SK-N-DZ (cell line): ENCODE results near the gene ADGRD2.

Experiments used
- DNase-seq: peaks from one replicate; pipeline ENCODE4 v3.0.0-alpha.2; 2015; ENCODE audit warnings: low spot score

Gene ADGRD2

GRCh38 chr9:124496463-124496862 is 46.2 kb downstream of the ADGRD2 start:
- DNase-seq = no peak

- no peak for DNase-seq
Observed at GRCh38 chr9:124497441-124497840, 47.2 kb downstream of the ADGRD2 start.

- no peak for DNase-seq
Observed at GRCh38 chr9:124498040-124498439, 47.8 kb downstream of the ADGRD2 start.

GRCh38 chr9:124498499-124499146 is 48.4 kb downstream of the ADGRD2 start:
- DNase-seq = no peak

- no peak for DNase-seq
Observed at GRCh38 chr9:124499216-124499615, 49.0 kb downstream of the ADGRD2 start.

GRCh38 chr9:124500028-124500795 is 50.0 kb downstream of the ADGRD2 start:
- DNase-seq = no peak

GRCh38 chr9:124500796-124501611 is 50.8 kb downstream of the ADGRD2 start:
- DNase-seq = no peak

- DNase-seq = no peak
Observed at GRCh38 chr9:124501771-124502320, 51.6 kb downstream of the ADGRD2 start.

- no peak for DNase-seq
Observed at GRCh38 chr9:124502711-124503702, 52.8 kb downstream of the ADGRD2 start.

- no peak for DNase-seq
Observed at GRCh38 chr9:124503713-124504529, 53.7 kb downstream of the ADGRD2 start.

- no peak for DNase-seq
Observed at GRCh38 chr9:124504530-124505005, 54.3 kb downstream of the ADGRD2 start.

- DNase-seq = no peak
Observed at GRCh38 chr9:124505006-124505900, 55.0 kb downstream of the ADGRD2 start.

GRCh38 chr9:124505901-124506346 is 55.7 kb downstream of the ADGRD2 start:
- no peak for DNase-seq

- DNase-seq = no peak
Observed at GRCh38 chr9:124506433-124506832, 56.2 kb downstream of the ADGRD2 start.

GRCh38 chr9:124506931-124507879 is 57.0 kb downstream of the ADGRD2 start, which contains the start of gene NR5A1:
TSS of gene NR5A1 (minus strand) at chr9:124507399. CDS start at chr9:124503395, 4,004 bp downstream.
- no peak for DNase-seq

GRCh38 chr9:124507880-124508423 is 57.7 kb downstream of the ADGRD2 start:
- no peak for DNase-seq
